H9 (cell line): ENCODE data around the gene HEXD. TPM values are rescaled to one million over a fixed set of nuclear protein-coding genes. Genes with fewer than 3 reads are reported as not detected.

ENCODE experiments used
- DNase-seq: peaks from one replicate; pipeline ENCODE4 v3.0.0-alpha.2; 2017
- H2AFZ ChIP-seq: one replicate; pipeline ENCODE4 v1.6.1; 2013; ENCODE audit warnings: mild to moderate bottlenecking, low read length, control low read depth, moderate library complexity
- H2AK5ac ChIP-seq: 2 replicates; pipeline ENCODE4 v1.6.1; 2013; ENCODE audit warnings: low read length, control low read depth, mixed read lengths; ENCODE audit not compliant: insufficient read length
- H2BK120ac ChIP-seq: one replicate; pipeline ENCODE4 v1.6.1; 2013; ENCODE audit warnings: low read depth, mild to moderate bottlenecking, low read length, control low read depth, inconsistent platforms; ENCODE audit not compliant: poor library complexity, severe bottlenecking
- H2BK12ac ChIP-seq: 2 replicates; pipeline ENCODE4 v1.6.1; 2013; ENCODE audit warnings: low read length, control low read depth, mixed read lengths, low read depth; ENCODE audit not compliant: insufficient read length
- H2BK15ac ChIP-seq: 2 replicates; pipeline ENCODE4 v1.6.1; 2013; ENCODE audit warnings: low read depth, low read length, control low read depth
- H2BK20ac ChIP-seq: one replicate; pipeline ENCODE4 v1.6.1; 2013; ENCODE audit warnings: low read depth, mild to moderate bottlenecking, low read length, control low read depth, inconsistent platforms; ENCODE audit not compliant: poor library complexity, severe bottlenecking
- H2BK5ac ChIP-seq: 2 replicates; pipeline ENCODE4 v1.6.1; 2013; ENCODE audit warnings: low read length, control low read depth, mixed read lengths; ENCODE audit not compliant: insufficient read length
- H3K14ac ChIP-seq: 2 replicates; pipeline ENCODE4 v1.6.1; 2013; ENCODE audit warnings: low read length, control low read depth; ENCODE audit not compliant: insufficient read depth
- H3K18ac ChIP-seq: 2 replicates; pipeline ENCODE4 v1.6.1; 2013; ENCODE audit warnings: low read depth, mild to moderate bottlenecking, mixed read lengths, low read length, control low read depth; ENCODE audit not compliant: insufficient read length
- H3K23ac ChIP-seq: 2 replicates; pipeline ENCODE4 v1.6.1; 2013; ENCODE audit warnings: low read length, control low read depth, mixed read lengths, low read depth; ENCODE audit not compliant: insufficient read length
- H3K23me2 ChIP-seq: 2 replicates; pipeline ENCODE4 v1.6.1; 2013; ENCODE audit warnings: low read depth, mild to moderate bottlenecking, mixed read lengths, low read length, control low read depth; ENCODE audit not compliant: insufficient read length, poor library complexity, severe bottlenecking
- H3K27ac ChIP-seq: 2 replicates; pipeline ENCODE4 v1.5.1; 2013; ENCODE audit warnings: low read length, control low read depth, mixed read lengths, low read depth; ENCODE audit not compliant: insufficient read length
- H3K27me3 ChIP-seq: 2 replicates; pipeline ENCODE4 v1.6.1; 2013; ENCODE audit warnings: low read length, control low read depth, inconsistent platforms; ENCODE audit not compliant: insufficient read depth
- H3K4ac ChIP-seq: 2 replicates; pipeline ENCODE4 v1.6.1; 2013; ENCODE audit warnings: low read depth, mild to moderate bottlenecking, control low read depth, inconsistent platforms, low read length, moderate library complexity
- H3K4me1 ChIP-seq: 2 replicates; pipeline ENCODE4 v1.6.1; 2013; ENCODE audit warnings: low read length, control low read depth, inconsistent platforms; ENCODE audit not compliant: insufficient read depth
- H3K4me2 ChIP-seq: 2 replicates; pipeline ENCODE4 v1.6.1; 2013; ENCODE audit warnings: low read length, control low read depth, mixed read lengths; ENCODE audit not compliant: insufficient read length, insufficient read depth
- H3K56ac ChIP-seq: 2 replicates; pipeline ENCODE4 v1.6.1; 2013; ENCODE audit warnings: low read depth, mild to moderate bottlenecking, mixed read lengths, low read length, control low read depth; ENCODE audit not compliant: insufficient read length
- H3K79me1 ChIP-seq: 2 replicates; pipeline ENCODE4 v1.6.1; 2013; ENCODE audit warnings: low read depth, mild to moderate bottlenecking, moderate library complexity, low read length, control low read depth, inconsistent platforms; ENCODE audit not compliant: insufficient read depth, poor library complexity, severe bottlenecking
- H3K79me2 ChIP-seq: 2 replicates; pipeline ENCODE4 v1.6.1; 2013; ENCODE audit warnings: low read length, control low read depth, inconsistent platforms; ENCODE audit not compliant: insufficient read depth
- H3K9ac ChIP-seq: 2 replicates; pipeline ENCODE4 v1.6.1; 2013; ENCODE audit warnings: low read length, control low read depth, mixed read lengths; ENCODE audit not compliant: insufficient read length; ENCODE audit errors: extremely low read depth
- H3K9me3 ChIP-seq: one replicate; pipeline ENCODE4 v1.6.1; 2013; ENCODE audit warnings: low read depth, low read length, inconsistent platforms; ENCODE audit not compliant: control insufficient read depth
- H3T11ph ChIP-seq: one replicate; pipeline ENCODE4 v1.6.1; 2013; ENCODE audit warnings: mild to moderate bottlenecking, low read length, control low read depth, inconsistent platforms
- H4K20me1 ChIP-seq: one replicate; pipeline ENCODE4 v1.6.1; 2013; ENCODE audit not compliant: control insufficient read depth, insufficient read length, insufficient read depth
- H4K5ac ChIP-seq: 2 replicates; pipeline ENCODE4 v1.6.1; 2013; ENCODE audit warnings: low read depth, mild to moderate bottlenecking, mixed read lengths, low read length, control low read depth; ENCODE audit not compliant: insufficient read length
- H4K8ac ChIP-seq: replicated peaks from 2 replicates; pipeline ENCODE4 v1.6.1; 2013; ENCODE audit warnings: low read length, control low read depth, mixed read lengths, low read depth; ENCODE audit not compliant: insufficient read length
- H4K91ac ChIP-seq: 2 replicates; pipeline ENCODE4 v1.6.1; 2013; ENCODE audit warnings: low read depth, mild to moderate bottlenecking, moderate library complexity, mixed read lengths, low read length, control low read depth; ENCODE audit not compliant: insufficient read length
- H3K27ac Mint-ChIP-seq, 3 experiments: 2 replicates in 2 of 3; 3 replicates in 1 of 3; pipeline ENCODE4 v1.8.0; 2020 to 2021; ENCODE audit warnings: mixed read lengths in 3 of 3, mild to moderate bottlenecking in 1 of 3, moderate library complexity in 1 of 3
- H3K27me3 Mint-ChIP-seq: 2 replicates; pipeline ENCODE4 v1.8.0; 2021; ENCODE audit warnings: low read depth, mild to moderate bottlenecking, moderate library complexity, mixed read lengths
- H3K36me3 Mint-ChIP-seq, 3 experiments: 2 replicates in 2 of 3; 3 replicates in 1 of 3; pipeline ENCODE4 v1.8.0; 2020 to 2021; ENCODE audit warnings: low read depth in 3 of 3, mixed read lengths in 3 of 3; ENCODE audit not compliant: insufficient read depth in 1 of 3
- H3K4me1 Mint-ChIP-seq, 2 experiments: 2 replicates each; pipeline ENCODE4 v1.8.0; 2020; ENCODE audit warnings: mixed read lengths in 2 of 2
- H3K4me3 Mint-ChIP-seq, 2 experiments: 2 replicates in 1 of 2; 3 replicates in 1 of 2; pipeline ENCODE4 v1.8.0; 2020 to 2021; ENCODE audit warnings: mild to moderate bottlenecking in 2 of 2, mixed read lengths in 2 of 2, moderate library complexity in 1 of 2
- H3K9me3 Mint-ChIP-seq, 2 experiments: 2 replicates in 1 of 2; 3 replicates in 1 of 2; pipeline ENCODE4 v1.8.0; 2020; ENCODE audit warnings: mild to moderate bottlenecking in 2 of 2, mixed read lengths in 2 of 2, moderate library complexity in 1 of 2
- WGBS: extraction: QIAGEN DNeasy Blood & Tissue Kit; methylation state at CpG from one replicate; pipeline ENCODE4 v1.1.7; 2013; ENCODE audit warnings: missing lambda C conversion rate, low lambda C conversion rate, mixed read lengths; ENCODE audit not compliant: insufficient read length; ENCODE audit errors: extremely low coverage; 5-methylcytosine and 5-hydroxymethylcytosine counted together
- total RNA-seq: library from RNA; stranded (reverse); gene quantifications from 2 replicates; pipeline ENCODE4 v1.2.1, GENCODE V29; 2021
- TF ChIP-seq, protein P1 (sequence below): fragments of 200-600 bp; sonication (generic); conservative IDR thresholded peaks from 3 replicates; pipeline ENCODE4 v1.8.0; 2021; ENCODE audit warnings: antibody characterized with exemption, mild to moderate bottlenecking

Gene HEXD
- total RNA-seq, 1 experiment from 2014 or later, result 23.2 TPM

- no peak for DNase-seq
- H3K9ac ChIP-seq, result no peak overlapping the region
- WGBS, result no CpG with 5 or more reads among the region's 38 CpGs
These were observed 20.5 kb upstream of the HEXD start for GRCh38 chr17:82397449-82398335.

More at GRCh38 chr17:82397449-82398335, 20.5 kb upstream of the HEXD start:
- no peaks in the 10 kb centered on the region for H3K9me3 Mint-ChIP-seq
- H3K27ac Mint-ChIP-seq, result 0 out of 7 replicates have a peak overlapping the region, but pooled peaks of 1 of the 3 experiments have one; percentile 40
- H3K27ac ChIP-seq, result no peak overlapping the region
- H3K56ac ChIP-seq, result no peak overlapping the region
- no peaks in the 10 kb centered on the region for H4K20me1 ChIP-seq
- no peak overlapping the region for H4K5ac ChIP-seq
- no peaks in the 10 kb centered on the region for H3K9me3 ChIP-seq
- no peaks in the 10 kb centered on the region for H3K27me3 Mint-ChIP-seq
- TF ChIP-seq, protein P1, sequence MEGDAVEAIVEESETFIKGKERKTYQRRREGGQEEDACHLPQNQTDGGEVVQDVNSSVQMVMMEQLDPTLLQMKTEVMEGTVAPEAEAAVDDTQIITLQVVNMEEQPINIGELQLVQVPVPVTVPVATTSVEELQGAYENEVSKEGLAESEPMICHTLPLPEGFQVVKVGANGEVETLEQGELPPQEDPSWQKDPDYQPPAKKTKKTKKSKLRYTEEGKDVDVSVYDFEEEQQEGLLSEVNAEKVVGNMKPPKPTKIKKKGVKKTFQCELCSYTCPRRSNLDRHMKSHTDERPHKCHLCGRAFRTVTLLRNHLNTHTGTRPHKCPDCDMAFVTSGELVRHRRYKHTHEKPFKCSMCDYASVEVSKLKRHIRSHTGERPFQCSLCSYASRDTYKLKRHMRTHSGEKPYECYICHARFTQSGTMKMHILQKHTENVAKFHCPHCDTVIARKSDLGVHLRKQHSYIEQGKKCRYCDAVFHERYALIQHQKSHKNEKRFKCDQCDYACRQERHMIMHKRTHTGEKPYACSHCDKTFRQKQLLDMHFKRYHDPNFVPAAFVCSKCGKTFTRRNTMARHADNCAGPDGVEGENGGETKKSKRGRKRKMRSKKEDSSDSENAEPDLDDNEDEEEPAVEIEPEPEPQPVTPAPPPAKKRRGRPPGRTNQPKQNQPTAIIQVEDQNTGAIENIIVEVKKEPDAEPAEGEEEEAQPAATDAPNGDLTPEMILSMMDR, result no peak
- no peak overlapping the region for H3T11ph ChIP-seq
- H4K91ac ChIP-seq, result no peak overlapping the region
- H3K14ac ChIP-seq, result no peak overlapping the region; the same call in 1 of the 2 replicates
- no peak overlapping the region for H2AK5ac ChIP-seq
- no peaks in the 10 kb centered on the region for H3K79me2 ChIP-seq
- H2BK20ac ChIP-seq, result no peak overlapping the region
- no peaks in the 10 kb centered on the region for H3K27me3 ChIP-seq
- H2AFZ ChIP-seq, result no peak overlapping the region
- H2BK12ac ChIP-seq, result no peak overlapping the region
- no peak overlapping the region for H3K4me2 ChIP-seq
- no peak overlapping the region for H3K18ac ChIP-seq
- H2BK5ac ChIP-seq, result no peak overlapping the region
- no peaks in the 10 kb centered on the region for H3K4me1 ChIP-seq
- H2BK15ac ChIP-seq, result no peak overlapping the region
- H3K79me1 ChIP-seq, result no peaks in the 10 kb centered on the region
- no peaks in the 10 kb centered on the region for H3K23me2 ChIP-seq
- peaks cover 2 to 16% (median 15%) of the 10 kb centered on the region in 3 experiments for H3K36me3 Mint-ChIP-seq
- no peak overlapping the region for H3K23ac ChIP-seq
- no peak overlapping the region for H3K4ac ChIP-seq
- no peak overlapping the region for H4K8ac ChIP-seq
- no peaks in the 10 kb centered on the region; a peak in 1 of 4 replicates for H3K4me1 Mint-ChIP-seq
- H2BK120ac ChIP-seq, result no peak overlapping the region
- H3K4me3 Mint-ChIP-seq, result no peak overlapping the region
